Hindlimb muscle (tissue), 1 donor: ENCODE results near the gene DIPK2A. TPM values are rescaled to one million over a fixed set of nuclear protein-coding genes. Genes with fewer than 3 reads are reported as not detected.

ENCODE experiments used
- DNase-seq: peaks from one replicate; pipeline ENCODE4 v3.0.0-alpha.2; 2013
- polyA plus RNA-seq: library from polyadenylated mRNA; unstranded; fragments of 120-200 nt; gene quantifications from one replicate; pipeline ENCODE4 v1.2.1, GENCODE V29; 2013; ENCODE audit not compliant: insufficient read length

DIPK2A gene
- polyA plus RNA-seq, 1 donor: 18.9 TPM

DNA sequence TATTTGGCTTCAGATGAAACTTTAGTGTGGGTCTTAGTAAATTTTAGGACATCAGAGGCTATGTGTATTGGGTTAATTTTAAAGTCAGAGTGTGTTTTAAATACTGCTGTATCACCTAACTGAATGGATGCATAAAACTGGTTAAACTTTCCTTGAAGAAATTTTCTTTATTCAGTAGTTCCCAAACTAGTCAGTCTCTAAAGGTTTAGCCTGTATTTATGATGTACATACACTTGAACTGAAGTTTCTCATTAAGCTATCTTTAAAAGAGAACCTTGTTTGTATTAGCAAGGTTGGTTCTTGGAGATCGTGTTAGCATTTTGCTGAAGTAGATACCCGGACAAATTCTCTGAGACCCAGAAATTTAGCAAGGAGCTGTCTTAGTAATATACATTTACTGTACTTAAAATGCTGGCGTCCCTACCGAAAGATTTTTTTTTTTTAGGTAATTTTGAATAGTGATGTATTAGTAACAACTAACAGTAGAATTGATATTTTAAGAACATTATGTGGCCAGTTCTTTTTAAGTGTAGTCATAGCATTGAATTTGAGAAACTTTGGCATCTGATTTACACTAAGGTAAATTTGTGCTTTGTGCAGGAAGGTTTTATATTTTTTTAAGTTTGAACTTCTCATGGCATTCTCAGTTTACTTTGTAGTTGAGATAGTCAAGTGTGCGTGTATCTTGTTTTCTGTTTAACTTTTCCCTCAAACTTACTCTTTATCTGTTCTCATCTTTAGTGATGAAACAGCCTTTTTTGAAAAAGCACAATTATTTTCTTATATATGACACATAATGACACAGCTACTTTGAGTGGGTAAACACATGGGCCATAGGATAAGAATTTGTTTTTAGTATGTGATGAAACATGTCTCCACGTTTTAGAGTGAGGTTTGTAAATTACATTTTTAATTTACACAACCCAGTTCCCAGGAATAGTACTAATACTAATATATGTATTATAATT lies 2.9 kb downstream of the DIPK2A start:
- no peak for DNase-seq

DNA sequence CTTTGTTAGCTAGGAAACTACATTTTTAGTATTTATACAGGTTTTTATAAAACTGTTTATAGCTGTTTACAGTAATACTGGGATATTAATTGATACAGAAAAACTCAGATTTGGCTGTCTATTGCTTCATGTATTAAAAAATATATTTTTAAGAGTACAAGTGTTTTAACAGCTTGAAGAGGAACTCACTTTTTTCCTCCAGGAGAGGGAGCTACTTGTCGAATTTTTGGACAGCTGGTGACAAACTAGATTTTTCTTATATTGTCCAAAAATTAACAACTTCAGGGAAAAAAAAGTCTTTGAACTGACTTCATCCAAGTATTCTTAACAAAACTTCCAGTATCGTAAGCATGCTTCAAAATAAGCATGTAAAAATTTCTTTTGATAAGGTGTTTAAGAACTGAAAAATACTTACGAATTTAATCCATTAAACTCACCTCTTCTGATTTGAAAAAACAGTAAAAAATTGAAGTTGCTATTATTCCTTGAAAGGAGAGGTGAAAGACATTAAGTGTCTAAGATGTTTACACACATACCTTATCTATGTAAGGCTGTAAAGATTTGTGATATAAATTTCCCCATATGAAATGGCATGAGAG lies 4.0 kb downstream of the DIPK2A start:
- peak; percentile 46 for DNase-seq

DNA sequence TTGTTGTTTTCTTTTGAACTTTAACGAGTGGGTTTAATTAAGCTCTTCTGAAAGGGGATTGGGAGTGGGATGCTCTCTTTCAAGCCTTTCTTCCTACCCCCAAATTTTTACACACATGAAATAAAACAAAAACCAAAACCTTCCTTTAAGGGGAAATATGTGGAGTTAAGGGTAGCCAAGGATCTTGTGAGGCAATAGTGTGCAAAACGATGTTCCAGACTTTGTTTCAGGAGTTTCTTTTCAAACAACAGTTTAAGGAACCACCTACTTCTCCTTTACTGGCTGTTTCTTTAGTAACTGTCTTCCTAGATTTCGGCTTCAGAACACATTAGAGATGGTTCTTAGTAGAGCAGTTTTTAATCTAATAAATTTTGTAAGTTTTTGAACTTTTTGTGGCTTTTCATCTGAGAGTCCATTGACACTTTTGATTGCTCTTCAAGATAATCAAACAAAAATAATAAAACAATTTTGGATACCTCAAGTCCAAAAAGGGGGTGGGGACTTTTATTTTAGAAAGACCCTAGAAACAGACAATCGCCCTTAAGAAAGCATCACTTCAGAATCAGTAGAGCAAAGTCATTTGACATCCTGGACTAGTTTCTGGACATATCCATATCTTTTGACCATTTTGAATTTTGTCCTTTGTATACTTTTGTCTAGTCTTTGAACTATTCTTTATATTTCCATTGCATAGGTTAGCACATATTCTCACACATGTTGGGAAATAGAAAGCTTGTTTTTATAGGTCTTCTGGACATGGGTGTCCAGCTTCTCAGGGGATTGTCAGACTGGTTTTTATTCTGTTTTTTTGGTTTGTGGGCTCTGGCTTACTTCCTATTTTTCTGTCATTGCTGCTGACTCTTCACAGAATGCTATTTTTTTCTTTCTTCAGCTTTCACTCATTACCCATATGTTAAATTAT lies 6.0 kb downstream of the DIPK2A start:
- peak; percentile 22 for DNase-seq

DNA sequence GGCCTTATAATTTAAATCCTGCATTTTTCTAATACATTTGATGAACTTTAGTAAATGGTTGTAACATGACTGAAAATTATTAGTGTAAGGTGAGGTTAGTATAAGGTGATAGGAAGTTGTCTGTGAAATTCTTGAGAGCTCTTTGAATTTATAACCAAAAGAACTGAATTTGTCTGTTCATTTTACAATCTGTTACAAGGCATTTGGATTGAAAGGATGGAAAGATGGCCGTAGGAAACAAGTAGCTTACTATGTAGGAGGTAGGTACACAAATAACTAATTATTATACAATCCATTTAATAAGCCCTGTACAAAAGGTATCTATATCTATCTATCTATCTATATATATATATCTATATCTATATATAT lies 6.6 kb downstream of the DIPK2A start:
- no peak for DNase-seq

DNA sequence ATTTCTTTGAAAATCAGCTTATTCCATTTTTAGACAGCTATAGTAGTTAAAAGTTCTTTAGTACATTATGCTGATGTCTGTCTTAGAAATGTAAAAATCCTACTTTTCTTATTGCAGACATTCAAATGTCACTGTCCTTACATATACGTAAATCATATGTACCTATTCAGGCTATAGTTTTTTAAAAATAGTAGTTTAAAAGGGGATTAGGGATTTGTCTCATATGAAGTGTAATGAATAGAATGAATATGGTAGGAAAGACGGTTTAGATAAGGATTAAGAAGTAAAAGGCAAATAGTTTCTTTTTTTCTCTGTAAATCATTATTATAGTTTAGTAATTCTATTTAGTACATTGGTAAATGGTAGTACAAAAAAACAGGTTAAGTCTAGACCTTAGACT lies 7.4 kb downstream of the DIPK2A start:
- DNase-seq: no peak

DNA sequence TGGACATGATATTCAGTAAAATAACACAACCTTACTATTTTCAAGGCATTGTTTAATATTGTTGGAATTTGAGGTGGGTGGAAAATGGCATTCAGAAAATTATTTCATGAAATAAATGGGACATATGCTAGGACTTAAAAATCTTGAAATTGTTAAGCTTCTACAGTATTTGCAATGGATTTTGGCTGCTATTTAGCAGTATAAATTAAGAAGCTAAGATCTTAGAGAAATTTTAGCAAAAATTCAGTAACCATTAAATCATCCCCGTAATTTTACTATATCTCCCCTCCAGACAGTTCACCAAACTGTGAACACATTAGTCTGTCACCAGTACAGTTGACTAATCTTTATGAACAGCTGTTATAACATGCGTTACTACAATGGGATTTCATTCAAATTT lies 8.2 kb downstream of the DIPK2A start:
- no peak for DNase-seq

DNA sequence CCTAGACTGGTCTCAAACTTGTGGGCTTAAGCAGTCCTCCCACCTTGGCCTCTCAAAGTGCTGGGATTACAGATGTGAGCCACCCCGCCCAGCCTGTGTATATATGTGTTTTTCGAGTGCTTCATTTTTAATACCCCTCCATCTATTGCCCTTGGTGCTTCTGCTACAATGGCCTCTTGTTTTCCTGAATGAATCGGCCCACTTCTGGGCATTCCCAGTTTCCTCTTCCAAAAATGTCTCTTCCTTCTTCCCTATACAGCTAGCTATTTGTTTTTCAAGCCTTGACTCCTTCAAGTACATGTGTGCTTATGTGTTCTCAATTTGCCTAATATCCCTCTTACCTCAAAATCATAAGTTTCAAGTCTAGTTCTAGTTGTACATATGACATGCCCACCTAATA lies 16.7 kb downstream of the DIPK2A start:
- no peak for DNase-seq

DNA sequence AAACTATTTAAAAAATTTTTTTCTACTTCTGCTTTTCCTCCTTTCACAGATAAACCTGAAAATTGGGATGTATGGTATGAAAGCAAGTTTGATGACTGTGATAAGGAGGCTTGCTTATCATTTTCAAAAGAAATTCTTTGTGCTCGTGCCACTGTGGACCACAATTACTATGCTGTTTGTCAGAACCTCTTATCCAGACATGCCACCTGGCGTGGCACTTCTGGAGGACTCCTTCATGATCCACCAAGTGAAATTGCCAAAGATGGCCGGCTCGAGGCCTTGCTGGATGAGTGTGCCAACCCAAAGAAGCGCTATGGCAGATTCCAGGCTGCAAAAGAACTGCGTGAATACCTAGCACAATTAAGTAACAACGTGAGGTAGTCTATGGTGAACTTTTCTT lies 17.8 kb downstream of the DIPK2A start:
- no peak for DNase-seq

DNA sequence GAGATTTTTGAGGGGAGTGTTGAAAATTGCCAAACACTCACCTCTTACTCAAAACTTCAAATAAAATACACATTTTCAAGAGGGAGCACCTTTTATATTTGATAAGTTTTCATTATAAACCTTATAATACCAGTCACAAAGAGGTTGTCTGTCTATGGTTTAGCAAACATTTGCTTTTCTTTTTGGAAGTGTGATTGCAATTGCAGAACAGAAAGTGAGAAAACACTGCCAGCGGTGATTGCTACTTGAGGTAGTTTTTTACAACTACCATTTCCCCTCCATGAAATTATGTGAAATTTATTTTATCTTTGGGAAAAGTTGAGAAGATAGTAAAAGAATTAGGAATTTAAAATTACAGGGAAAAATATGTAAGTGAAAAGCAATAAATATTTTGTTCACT lies 20.1 kb downstream of the DIPK2A start:
- DNase-seq: no peak

DNA sequence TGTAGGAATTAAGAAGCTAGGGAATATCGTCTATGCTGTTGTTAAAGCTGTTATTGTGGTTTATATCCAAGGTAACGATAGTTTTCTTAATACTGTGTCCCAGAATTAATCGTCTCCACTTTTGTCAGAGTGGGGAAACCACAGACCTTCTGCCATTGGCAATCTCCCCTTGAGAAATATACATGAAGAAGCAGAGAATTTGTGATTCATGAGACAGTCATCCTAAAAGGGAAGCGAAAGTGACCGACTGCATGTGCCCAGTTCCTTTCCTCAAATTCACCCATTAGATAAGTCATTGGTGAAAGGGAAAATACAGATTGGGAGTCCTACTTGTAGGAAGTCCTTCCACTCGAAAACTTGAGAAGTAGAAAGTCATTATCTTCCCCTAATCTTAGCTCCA lies 26.6 kb downstream of the DIPK2A start:
- no peak for DNase-seq

DNA sequence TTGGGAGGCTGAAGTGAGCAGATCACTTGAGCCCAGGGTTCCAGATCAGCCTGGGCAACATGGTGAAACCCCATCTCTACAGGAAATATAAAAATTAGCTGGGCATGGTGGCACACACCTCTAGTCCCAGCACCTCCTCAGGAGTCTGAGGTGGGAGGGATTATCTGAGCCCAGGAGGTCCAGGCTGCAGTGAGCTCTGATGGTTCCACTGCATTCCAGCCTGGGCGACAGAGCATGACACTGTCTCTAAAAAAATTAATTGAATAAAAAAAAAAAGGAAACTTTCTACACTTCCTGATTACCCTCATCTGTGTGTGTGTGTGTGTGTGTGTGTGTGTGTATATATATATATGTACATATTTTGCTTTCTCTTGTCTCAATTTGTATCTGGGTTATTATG lies 31.4 kb downstream of the DIPK2A start:
- no peak for DNase-seq

DNA sequence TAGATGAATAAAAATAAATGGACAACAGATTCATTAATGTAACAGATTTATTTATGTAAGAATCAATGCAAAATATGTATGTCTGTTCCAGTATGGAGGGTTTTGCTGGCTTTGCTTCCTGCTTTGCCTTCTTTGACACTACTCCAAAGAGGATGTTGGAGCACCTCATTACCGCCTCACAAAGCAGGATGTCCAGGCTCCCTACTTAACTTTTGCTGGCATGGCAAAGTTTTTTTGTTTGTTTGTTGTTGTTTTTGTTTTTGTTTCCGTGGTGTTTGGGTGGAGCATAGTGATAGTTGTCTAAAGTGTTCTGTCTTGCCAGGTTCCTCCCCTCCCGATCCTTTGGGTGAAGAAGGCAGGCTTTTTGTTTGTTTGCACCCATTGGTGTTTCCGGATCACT lies 38.7 kb downstream of the DIPK2A start:
- no peak for DNase-seq

DNA sequence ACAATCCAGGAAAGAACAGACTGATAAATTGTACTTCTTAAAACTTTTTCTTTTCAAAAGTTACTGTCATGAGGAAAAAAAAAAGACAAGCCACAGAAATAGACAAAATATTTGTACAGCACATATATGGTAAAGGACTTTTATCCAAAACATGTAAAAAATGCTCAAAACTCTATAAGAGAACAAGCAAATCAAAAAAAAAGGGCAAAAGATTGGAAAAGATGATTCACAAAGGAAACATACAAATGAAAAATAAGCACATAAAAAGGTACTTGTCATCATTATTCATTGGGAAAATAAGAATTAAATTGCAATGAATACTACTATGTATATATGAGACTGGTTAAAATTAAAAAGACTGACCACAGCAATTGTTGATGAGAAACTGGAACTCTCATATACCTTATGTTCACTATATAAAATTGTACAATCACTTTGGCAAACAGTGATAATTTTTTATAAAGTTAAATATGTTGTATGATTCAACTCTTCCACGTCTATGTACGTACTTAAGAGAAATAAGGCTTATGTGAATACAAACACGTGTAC lies 39.7 kb downstream of the DIPK2A start:
- no peak for DNase-seq

DNA sequence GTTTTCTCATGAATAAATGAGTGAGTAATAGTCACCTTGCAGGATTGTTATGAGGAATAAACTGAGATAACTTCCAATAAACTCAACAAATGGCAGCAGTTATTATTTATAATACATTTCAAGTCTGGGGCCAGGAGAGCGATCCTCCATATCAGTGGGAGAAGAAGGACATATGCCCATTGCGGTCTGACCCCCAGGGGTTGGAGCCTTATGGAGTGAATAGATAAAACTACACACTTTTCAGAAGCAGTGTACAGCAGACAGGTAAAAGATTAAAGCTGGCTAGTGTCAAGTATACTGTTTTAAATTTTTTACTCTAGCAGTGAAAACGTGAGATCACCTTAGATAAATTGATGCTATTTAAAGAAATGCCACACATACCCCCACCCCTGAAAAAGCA lies 43.5 kb downstream of the DIPK2A start:
- DNase-seq: no peak

DNA sequence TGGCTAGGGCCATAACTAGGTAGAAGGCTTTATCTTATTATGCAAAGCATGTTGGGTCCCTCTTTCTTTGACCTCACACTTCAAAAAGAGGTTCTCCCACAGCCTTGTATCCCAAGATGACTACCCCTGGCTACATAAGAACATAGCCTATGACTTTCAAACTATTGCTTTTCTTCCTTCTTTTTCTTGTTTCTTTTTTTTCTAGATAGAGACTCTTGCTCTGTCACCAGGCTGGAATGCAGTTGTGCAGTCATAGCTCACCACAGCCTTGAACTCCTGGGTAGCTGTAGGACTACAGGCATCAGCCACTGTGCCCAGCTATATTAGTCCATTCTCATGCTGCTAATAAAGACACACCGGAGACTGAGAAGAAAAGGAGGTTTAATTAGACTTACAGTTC lies 47.2 kb downstream of the DIPK2A start:
- no peak for DNase-seq

Other genes with a start within 250 kb of the DIPK2A start
- 14.0 TPM for gene SLC9A9, start 123.4 kb upstream of the DIPK2A start, polyA plus RNA-seq